HL-60 (cell line): ENCODE data around the gene CEND1.

Source experiments
- GABPA ChIP-seq: IDR thresholded peaks from 2 replicates; pipeline ENCODE4 v1.6.1; 2012; ENCODE audit warnings: low read depth
- POLR2AphosphoS5 ChIP-seq: IDR thresholded peaks from 2 replicates; pipeline ENCODE4 v1.6.1; 2012; ENCODE audit warnings: low read depth
- TF ChIP-seq, protein P1 (sequence below): IDR thresholded peaks from 2 replicates; pipeline ENCODE4 v1.6.1; 2012; ENCODE audit warnings: low read depth; ENCODE audit not compliant: insufficient replicate concordance
- TF ChIP-seq, protein P2 (sequence below): IDR thresholded peaks from one replicate; pipeline ENCODE4 v1.5.1; 2011; ENCODE audit warnings: low read length, control low read depth, inconsistent platforms; ENCODE audit not compliant: insufficient read depth

DNA sequence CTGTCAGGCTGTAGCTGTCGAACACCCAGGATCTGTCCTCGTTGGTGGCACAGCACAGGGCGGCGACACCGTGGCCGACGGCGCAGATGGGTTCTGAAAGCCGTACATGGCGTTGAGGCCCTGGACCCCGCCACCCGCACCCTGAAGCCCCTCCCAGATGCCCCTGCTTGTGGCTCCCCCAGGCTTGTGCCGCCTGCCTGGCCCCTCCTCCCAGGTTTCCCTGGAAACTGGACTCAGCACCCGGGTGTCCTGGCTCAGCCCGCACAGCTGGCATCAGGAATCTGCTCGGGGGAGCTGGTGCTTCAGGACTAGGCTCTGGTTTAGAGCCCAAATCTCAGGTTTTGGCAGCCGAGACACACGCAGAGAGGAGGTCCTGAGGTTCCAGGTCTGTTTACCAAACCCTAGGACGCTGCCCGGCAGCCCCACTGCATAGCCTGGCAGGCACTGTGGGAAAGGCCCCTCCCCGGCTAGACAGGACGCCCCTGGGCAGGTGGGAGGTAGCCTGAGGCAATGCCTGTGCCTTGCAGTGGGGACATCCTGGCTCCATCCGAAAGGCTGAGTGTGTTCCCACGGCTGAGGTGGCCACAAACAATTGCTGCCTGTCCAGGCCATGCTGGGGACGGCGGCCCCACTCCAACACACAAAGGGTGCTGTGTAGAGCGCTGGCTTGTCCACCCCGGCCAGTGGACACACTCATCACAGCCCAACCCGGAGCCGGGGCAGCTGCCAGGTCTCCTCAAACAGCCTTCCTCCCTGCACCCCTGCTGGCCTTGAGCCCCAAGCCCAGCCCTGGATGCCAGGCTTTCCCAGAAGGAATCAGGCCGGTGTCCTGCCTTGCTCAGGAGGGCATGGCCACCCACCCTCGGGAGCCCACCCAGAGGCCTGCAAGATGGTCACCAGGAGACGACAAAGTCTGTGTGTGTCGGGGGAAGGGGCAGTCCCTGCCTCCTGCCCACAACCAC, 17.2 kb downstream of the CEND1 start:
- TF ChIP-seq, protein P1, sequence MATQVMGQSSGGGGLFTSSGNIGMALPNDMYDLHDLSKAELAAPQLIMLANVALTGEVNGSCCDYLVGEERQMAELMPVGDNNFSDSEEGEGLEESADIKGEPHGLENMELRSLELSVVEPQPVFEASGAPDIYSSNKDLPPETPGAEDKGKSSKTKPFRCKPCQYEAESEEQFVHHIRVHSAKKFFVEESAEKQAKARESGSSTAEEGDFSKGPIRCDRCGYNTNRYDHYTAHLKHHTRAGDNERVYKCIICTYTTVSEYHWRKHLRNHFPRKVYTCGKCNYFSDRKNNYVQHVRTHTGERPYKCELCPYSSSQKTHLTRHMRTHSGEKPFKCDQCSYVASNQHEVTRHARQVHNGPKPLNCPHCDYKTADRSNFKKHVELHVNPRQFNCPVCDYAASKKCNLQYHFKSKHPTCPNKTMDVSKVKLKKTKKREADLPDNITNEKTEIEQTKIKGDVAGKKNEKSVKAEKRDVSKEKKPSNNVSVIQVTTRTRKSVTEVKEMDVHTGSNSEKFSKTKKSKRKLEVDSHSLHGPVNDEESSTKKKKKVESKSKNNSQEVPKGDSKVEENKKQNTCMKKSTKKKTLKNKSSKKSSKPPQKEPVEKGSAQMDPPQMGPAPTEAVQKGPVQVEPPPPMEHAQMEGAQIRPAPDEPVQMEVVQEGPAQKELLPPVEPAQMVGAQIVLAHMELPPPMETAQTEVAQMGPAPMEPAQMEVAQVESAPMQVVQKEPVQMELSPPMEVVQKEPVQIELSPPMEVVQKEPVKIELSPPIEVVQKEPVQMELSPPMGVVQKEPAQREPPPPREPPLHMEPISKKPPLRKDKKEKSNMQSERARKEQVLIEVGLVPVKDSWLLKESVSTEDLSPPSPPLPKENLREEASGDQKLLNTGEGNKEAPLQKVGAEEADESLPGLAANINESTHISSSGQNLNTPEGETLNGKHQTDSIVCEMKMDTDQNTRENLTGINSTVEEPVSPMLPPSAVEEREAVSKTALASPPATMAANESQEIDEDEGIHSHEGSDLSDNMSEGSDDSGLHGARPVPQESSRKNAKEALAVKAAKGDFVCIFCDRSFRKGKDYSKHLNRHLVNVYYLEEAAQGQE, result no peak
- TF ChIP-seq, protein P2, sequence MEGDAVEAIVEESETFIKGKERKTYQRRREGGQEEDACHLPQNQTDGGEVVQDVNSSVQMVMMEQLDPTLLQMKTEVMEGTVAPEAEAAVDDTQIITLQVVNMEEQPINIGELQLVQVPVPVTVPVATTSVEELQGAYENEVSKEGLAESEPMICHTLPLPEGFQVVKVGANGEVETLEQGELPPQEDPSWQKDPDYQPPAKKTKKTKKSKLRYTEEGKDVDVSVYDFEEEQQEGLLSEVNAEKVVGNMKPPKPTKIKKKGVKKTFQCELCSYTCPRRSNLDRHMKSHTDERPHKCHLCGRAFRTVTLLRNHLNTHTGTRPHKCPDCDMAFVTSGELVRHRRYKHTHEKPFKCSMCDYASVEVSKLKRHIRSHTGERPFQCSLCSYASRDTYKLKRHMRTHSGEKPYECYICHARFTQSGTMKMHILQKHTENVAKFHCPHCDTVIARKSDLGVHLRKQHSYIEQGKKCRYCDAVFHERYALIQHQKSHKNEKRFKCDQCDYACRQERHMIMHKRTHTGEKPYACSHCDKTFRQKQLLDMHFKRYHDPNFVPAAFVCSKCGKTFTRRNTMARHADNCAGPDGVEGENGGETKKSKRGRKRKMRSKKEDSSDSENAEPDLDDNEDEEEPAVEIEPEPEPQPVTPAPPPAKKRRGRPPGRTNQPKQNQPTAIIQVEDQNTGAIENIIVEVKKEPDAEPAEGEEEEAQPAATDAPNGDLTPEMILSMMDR, result no peak
- TF ChIP-seq POLR2AphosphoS5, result no peak; the same call in 1 of the 2 replicates
- TF ChIP-seq GABPA, result no peak
